Transverse colon (tissue), 4 donors: ENCODE results near the gene NLRP10. TPM values are rescaled to one million over a fixed set of nuclear protein-coding genes. Genes with fewer than 3 reads are reported as not detected.

Source experiments
- DNase-seq: peaks from one replicate; pipeline ENCODE4 v3.0.0-alpha.2; 2019
- H3K27ac ChIP-seq, 4 donors: fragments of 200-600 bp; sonication (generic); 2 replicates each; pipeline ENCODE4 v1.5.1; 2016 to 2018; ENCODE audit warnings: inconsistent platforms in 4 of 4
- H3K27me3 ChIP-seq: fragments of 200-600 bp; sonication (generic); 2 replicates; pipeline ENCODE4 v1.5.1; 2017; ENCODE audit warnings: inconsistent platforms
- H3K36me3 ChIP-seq, 4 donors: fragments of 200-600 bp; sonication (generic); 2 replicates each; pipeline ENCODE4 v1.5.1; 2017 to 2019; ENCODE audit warnings: inconsistent platforms in 4 of 4
- H3K4me1 ChIP-seq, 4 donors: fragments of 200-600 bp; sonication (generic); 2 replicates each; pipeline ENCODE4 v1.5.1; 2017 to 2020; ENCODE audit warnings: inconsistent platforms in 4 of 4
- H3K4me3 ChIP-seq, 4 donors: fragments of 200-600 bp; sonication (generic); 1 replicate in 1 of 4; 2 replicates in 3 of 4; pipeline versions ENCODE4 v1.5.1 to v1.6.1; 2017 to 2019; ENCODE audit warnings: inconsistent platforms in 4 of 4
- H3K9me3 ChIP-seq, 2 donors: fragments of 200-600 bp; sonication (generic); 2 replicates each; pipeline ENCODE4 v1.5.1; 2017 to 2019; ENCODE audit warnings: inconsistent platforms in 2 of 2
- CTCF ChIP-seq, 5 experiments: fragments of 200-600 bp in 3 of 5; fragments of 450-650 bp in 2 of 5; sonication (generic) in 3 of 5; IDR thresholded peaks; 1 replicate in 2 of 5; 2 replicates in 3 of 5; pipeline ENCODE4 v1.5.1; 2016 to 2017; ENCODE audit warnings: antibody characterized with exemption in 5 of 5, inconsistent platforms in 3 of 5, mild to moderate bottlenecking in 2 of 5, moderate library complexity in 1 of 5
- EP300 ChIP-seq: sonication (generic); formaldehyde crosslinking; IDR thresholded peaks from one replicate; pipeline ENCODE4 v1.6.1; 2017; ENCODE audit warnings: antibody characterized with exemption, low read depth
- POLR2A ChIP-seq: fragments of 450-650 bp; IDR thresholded peaks from one replicate; pipeline ENCODE4 v1.6.1; 2016; ENCODE audit warnings: antibody characterized with exemption, mild to moderate bottlenecking, moderate library complexity
- POLR2AphosphoS5 ChIP-seq, 3 donors: sonication (generic); formaldehyde crosslinking; IDR thresholded peaks; one replicate each; pipeline ENCODE4 v1.6.1; 2016; ENCODE audit warnings: antibody characterized with exemption in 3 of 3
- WGBS, 2 donors: methylation state at CpG; one replicate each; pipeline ENCODE4 v1.1.5; 2018; ENCODE audit warnings: low coverage in 1 of 2; 5-methylcytosine and 5-hydroxymethylcytosine counted together
- in situ Hi-C, 4 donors: fragments of 200-750 bp; cut with MboI; loops; one replicate each; pipeline versions ENCODE4 v1.15.0 to v1.15.1; 2017; ENCODE audit warnings: low sequenced_read_pairs in 3 of 4, low pct_ligation_motif_present in 1 of 4, low pct_unique_long_range_greater_than_20kb in 1 of 4
- intact Hi-C: fragments of 100-400 bp; cut with DNase I; formaldehyde crosslinking; loops from one replicate; pipeline ENCODE4 v1.15.1; 2023; ENCODE audit warnings: low total_unique reads
- total RNA-seq, 4 donors: library from RNA; depleted of rRNA; stranded (reverse); fragments of >200 nt; gene quantifications; one replicate each; pipeline ENCODE4 v1.1.0, GENCODE V29; 2016

The NLRP10 gene
- total RNA-seq = not detected

GRCh38 chr11:7965386-7965785 is at the start of gene NLRP10:
Gene NLRP10, minus strand, starts transcription at chr11:7965447. Its CDS starts 1,952 bp downstream, at chr11:7963495.
- in situ Hi-C loops = no loop called here
- Histone ChIP-seq H3K9me3 (no peaks in the 10 kb centered on the region), H3K4me3 (no peak within 1 kb of the TSS), H3K36me3 (no peaks in the 10 kb centered on the region), H3K27ac (no peak within 1 kb of the TSS), H3K4me1 (no peaks in the 10 kb centered on the region), H3K27me3 (no peaks in the 10 kb centered on the region)
- intact Hi-C loops = no loop called here
- DNase-seq = no peak
- 77 to 83% methylated on average over 1 of the region's 1 CpG for WGBS, 2 donors
- TF ChIP-seq POLR2A (no peak), CTCF (IDR thresholded peaks at IDR 0.05) (no peak), EP300 (no peak), POLR2AphosphoS5 (IDR thresholded peaks at IDR 0.05) (no peak)

- TF ChIP-seq CTCF (IDR thresholded peaks at IDR 0.05) (no peak), EP300 (no peak), POLR2A (no peak), POLR2AphosphoS5 (IDR thresholded peaks at IDR 0.05) (no peak)
- peaks cover 0 to 12% (median 4%) of the 10 kb centered on the region in 4 donors for H3K4me1 ChIP-seq
- H3K36me3 ChIP-seq = no peaks in the 10 kb centered on the region
- no peak overlapping the region for H3K27ac ChIP-seq
- in situ Hi-C loops (no loop called here), intact Hi-C loops (no loop called here)
- no peaks in the 10 kb centered on the region for H3K9me3 ChIP-seq
- no peak for DNase-seq
- H3K4me3 ChIP-seq = no peak overlapping the region
- 85 to 92% methylated on average over 4 to 5 of the region's 5 CpGs for WGBS, 2 donors
- peaks cover 23% of the 10 kb centered on the region for H3K27me3 ChIP-seq
These were observed 48.6 kb upstream of the NLRP10 start for GRCh38 chr11:8013833-8014232.

- Histone ChIP-seq H3K27me3 (peaks cover 8% of the 10 kb centered on the region), H3K4me1 (no peaks in the 10 kb centered on the region), H3K4me3 (no peak overlapping the region), H3K27ac (no peak overlapping the region), H3K9me3 (no peaks in the 10 kb centered on the region), H3K36me3 (no peaks in the 10 kb centered on the region)
- WGBS, 2 donors = 64 to 70% methylated on average over 2 to 4 of the region's 4 CpGs
- in situ Hi-C loops = no loop called here
- TF ChIP-seq CTCF (IDR thresholded peaks at IDR 0.05) = no peak
- no peak for TF ChIP-seq POLR2A
- no peak for TF ChIP-seq EP300
- no peak for TF ChIP-seq POLR2AphosphoS5 (IDR thresholded peaks at IDR 0.05)
- no peak for DNase-seq
- intact Hi-C loops = no loop called here
These were observed 46.8 kb upstream of the NLRP10 start for GRCh38 chr11:8011981-8012444.

GRCh38 chr11:8011371-8011770 is 46.1 kb upstream of the NLRP10 start:
- Histone ChIP-seq H3K4me3 (no peak overlapping the region), H3K27me3 (peaks cover 4% of the 10 kb centered on the region), H3K27ac (no peak overlapping the region), H3K4me1 (no peaks in the 10 kb centered on the region), H3K36me3 (no peaks in the 10 kb centered on the region), H3K9me3 (no peaks in the 10 kb centered on the region)
- TF ChIP-seq CTCF (IDR thresholded peaks at IDR 0.05) (no peak), POLR2AphosphoS5 (IDR thresholded peaks at IDR 0.05) (no peak), POLR2A (no peak)
- intact Hi-C loops (no loop called here), in situ Hi-C loops (no loop called here)
- 77% methylated on average over 2 of the region's 2 CpGs; no CpG with 5 or more reads in 1 of the 2 donors for WGBS, 2 donors
- no peak for DNase-seq
